H1 (cell line): ENCODE data around the gene NEGR1. TPM values are rescaled to one million over a fixed set of nuclear protein-coding genes. Genes with fewer than 3 reads are reported as not detected.

Experiments used
- FOSL1 ChIP-seq: IDR thresholded peaks from 2 replicates; pipeline ENCODE4 v1.6.1; 2011; ENCODE audit warnings: mild to moderate bottlenecking, low read depth, low read length, moderate library complexity; ENCODE audit not compliant: insufficient read depth
- RBBP5 ChIP-seq: IDR thresholded peaks from 2 replicates; pipeline ENCODE4 v1.7.1; 2012; ENCODE audit warnings: low read depth, mild to moderate bottlenecking, inconsistent platforms, low read length, moderate library complexity, borderline replicate concordance
- SUZ12 ChIP-seq: fragments of 200-600 bp; sonication (generic); IDR thresholded peaks from 2 replicates; pipeline ENCODE4 v1.6.1; 2012; ENCODE audit warnings: mild to moderate bottlenecking, inconsistent platforms, low read length, moderate library complexity, mixed read lengths
- TBP ChIP-seq: IDR thresholded peaks from 2 replicates; pipeline ENCODE4 v1.6.1; 2011; ENCODE audit warnings: low read depth, low read length, improper control_type of control experiment
- polyA plus RNA-seq, 7 experiments: library from polyadenylated mRNA; depleted of rRNA in 3 of 7; stranded (reverse) in 5 of 7; unstranded in 2 of 7; fragments of >200 nt in 5 of 7; fragments of 200-250 nt in 2 of 7; gene quantifications; 1 replicate in 5 of 7; 2 replicates in 1 of 7; 4 replicates in 1 of 7; pipeline versions ENCODE4 v1.2.1 to v1.2.3, GENCODE V29; 2011 to 2013; ENCODE audit warnings: missing spikeins in 2 of 7, mixed read lengths in 2 of 7
- total RNA-seq: library from RNA; stranded (reverse); fragmentation: NEBNext Ultra II Directional; extraction: Animal tissue kit (Norgen Biotek cat#: 25700); gene quantifications from 2 replicates; pipeline ENCODE4 v1.2.1, GENCODE V29; 2021
- TF ChIP-seq, protein P1 (sequence below): fragments of 300-600 bp; sonication (generic); IDR thresholded peaks from 2 replicates; pipeline ENCODE4 v1.7.1; 2012; ENCODE audit warnings: low read length, moderate library complexity, mild to moderate bottlenecking, inconsistent platforms; ENCODE audit not compliant: insufficient replicate concordance

Gene NEGR1
- total and polyA plus RNA-seq, 2 of the 8 experiments (the other 6 are each of a cell fraction or from before 2014, with no cell fraction given) = 0.71 to 1.3 TPM

DNA sequence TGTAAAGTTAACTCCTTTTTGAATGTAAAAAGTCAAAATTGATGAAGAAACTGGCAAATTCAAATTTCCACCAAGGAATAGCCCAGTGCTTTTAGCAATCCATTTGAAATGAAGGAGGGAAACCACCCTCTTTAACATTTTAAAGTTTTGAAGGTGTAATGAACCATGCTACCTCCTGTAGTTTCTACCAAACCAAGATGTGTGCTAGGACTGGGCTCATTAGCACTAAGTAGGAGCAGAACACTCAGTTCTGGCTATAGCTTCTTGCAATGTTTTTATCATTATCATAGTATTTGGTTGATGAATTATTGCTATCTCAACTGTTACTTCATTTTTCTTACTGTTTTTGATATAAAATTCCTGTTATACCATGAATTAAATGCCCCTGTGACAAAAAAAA lies 882.3 kb downstream of the NEGR1 start (continued):
- TF ChIP-seq TBP (no peak), SUZ12 (no peak), FOSL1 (no peak), RBBP5 (no peak)
- TF ChIP-seq, protein P1, sequence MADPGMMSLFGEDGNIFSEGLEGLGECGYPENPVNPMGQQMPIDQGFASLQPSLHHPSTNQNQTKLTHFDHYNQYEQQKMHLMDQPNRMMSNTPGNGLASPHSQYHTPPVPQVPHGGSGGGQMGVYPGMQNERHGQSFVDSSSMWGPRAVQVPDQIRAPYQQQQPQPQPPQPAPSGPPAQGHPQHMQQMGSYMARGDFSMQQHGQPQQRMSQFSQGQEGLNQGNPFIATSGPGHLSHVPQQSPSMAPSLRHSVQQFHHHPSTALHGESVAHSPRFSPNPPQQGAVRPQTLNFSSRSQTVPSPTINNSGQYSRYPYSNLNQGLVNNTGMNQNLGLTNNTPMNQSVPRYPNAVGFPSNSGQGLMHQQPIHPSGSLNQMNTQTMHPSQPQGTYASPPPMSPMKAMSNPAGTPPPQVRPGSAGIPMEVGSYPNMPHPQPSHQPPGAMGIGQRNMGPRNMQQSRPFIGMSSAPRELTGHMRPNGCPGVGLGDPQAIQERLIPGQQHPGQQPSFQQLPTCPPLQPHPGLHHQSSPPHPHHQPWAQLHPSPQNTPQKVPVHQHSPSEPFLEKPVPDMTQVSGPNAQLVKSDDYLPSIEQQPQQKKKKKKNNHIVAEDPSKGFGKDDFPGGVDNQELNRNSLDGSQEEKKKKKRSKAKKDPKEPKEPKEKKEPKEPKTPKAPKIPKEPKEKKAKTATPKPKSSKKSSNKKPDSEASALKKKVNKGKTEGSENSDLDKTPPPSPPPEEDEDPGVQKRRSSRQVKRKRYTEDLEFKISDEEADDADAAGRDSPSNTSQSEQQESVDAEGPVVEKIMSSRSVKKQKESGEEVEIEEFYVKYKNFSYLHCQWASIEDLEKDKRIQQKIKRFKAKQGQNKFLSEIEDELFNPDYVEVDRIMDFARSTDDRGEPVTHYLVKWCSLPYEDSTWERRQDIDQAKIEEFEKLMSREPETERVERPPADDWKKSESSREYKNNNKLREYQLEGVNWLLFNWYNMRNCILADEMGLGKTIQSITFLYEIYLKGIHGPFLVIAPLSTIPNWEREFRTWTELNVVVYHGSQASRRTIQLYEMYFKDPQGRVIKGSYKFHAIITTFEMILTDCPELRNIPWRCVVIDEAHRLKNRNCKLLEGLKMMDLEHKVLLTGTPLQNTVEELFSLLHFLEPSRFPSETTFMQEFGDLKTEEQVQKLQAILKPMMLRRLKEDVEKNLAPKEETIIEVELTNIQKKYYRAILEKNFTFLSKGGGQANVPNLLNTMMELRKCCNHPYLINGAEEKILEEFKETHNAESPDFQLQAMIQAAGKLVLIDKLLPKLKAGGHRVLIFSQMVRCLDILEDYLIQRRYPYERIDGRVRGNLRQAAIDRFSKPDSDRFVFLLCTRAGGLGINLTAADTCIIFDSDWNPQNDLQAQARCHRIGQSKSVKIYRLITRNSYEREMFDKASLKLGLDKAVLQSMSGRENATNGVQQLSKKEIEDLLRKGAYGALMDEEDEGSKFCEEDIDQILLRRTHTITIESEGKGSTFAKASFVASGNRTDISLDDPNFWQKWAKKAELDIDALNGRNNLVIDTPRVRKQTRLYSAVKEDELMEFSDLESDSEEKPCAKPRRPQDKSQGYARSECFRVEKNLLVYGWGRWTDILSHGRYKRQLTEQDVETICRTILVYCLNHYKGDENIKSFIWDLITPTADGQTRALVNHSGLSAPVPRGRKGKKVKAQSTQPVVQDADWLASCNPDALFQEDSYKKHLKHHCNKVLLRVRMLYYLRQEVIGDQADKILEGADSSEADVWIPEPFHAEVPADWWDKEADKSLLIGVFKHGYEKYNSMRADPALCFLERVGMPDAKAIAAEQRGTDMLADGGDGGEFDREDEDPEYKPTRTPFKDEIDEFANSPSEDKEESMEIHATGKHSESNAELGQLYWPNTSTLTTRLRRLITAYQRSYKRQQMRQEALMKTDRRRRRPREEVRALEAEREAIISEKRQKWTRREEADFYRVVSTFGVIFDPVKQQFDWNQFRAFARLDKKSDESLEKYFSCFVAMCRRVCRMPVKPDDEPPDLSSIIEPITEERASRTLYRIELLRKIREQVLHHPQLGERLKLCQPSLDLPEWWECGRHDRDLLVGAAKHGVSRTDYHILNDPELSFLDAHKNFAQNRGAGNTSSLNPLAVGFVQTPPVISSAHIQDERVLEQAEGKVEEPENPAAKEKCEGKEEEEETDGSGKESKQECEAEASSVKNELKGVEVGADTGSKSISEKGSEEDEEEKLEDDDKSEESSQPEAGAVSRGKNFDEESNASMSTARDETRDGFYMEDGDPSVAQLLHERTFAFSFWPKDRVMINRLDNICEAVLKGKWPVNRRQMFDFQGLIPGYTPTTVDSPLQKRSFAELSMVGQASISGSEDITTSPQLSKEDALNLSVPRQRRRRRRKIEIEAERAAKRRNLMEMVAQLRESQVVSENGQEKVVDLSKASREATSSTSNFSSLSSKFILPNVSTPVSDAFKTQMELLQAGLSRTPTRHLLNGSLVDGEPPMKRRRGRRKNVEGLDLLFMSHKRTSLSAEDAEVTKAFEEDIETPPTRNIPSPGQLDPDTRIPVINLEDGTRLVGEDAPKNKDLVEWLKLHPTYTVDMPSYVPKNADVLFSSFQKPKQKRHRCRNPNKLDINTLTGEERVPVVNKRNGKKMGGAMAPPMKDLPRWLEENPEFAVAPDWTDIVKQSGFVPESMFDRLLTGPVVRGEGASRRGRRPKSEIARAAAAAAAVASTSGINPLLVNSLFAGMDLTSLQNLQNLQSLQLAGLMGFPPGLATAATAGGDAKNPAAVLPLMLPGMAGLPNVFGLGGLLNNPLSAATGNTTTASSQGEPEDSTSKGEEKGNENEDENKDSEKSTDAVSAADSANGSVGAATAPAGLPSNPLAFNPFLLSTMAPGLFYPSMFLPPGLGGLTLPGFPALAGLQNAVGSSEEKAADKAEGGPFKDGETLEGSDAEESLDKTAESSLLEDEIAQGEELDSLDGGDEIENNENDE = no peak
